AG09319 (cell line): ENCODE measurements around the gene LTBP2.

Source experiments
- DNase-seq: peaks from one replicate; pipeline ENCODE4 v3.0.0-alpha.2; 2010; ENCODE audit warnings: low read depth; ENCODE audit errors: extremely low read depth
- TF ChIP-seq, protein P1 (sequence below): IDR thresholded peaks from 2 replicates; pipeline ENCODE4 v1.5.1; 2011; ENCODE audit warnings: low read depth, mild to moderate bottlenecking, inconsistent platforms, low read length, moderate library complexity

LTBP2 gene

DNA sequence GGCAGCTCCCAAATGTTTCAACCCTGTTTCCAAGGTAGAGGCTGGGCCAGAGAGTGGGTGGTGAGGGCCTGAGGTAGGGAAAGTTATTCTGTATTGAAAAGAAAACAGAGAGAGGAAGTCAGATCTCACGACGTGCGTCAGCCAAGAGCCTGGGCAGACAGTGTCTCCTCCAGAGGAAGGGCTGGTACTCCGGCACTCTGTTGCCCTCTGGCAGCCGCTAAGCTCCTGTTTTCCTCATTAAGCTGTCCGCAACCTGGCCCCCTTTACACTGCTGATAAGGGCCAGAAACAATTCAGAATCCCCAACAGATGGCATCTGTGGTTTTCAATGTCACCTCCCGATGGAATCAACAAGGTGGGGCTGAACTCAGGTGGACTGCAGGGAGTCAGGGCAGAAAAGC, 26.0 kb upstream of the LTBP2 start:
- DNase-seq, result no peak
- TF ChIP-seq, protein P1, sequence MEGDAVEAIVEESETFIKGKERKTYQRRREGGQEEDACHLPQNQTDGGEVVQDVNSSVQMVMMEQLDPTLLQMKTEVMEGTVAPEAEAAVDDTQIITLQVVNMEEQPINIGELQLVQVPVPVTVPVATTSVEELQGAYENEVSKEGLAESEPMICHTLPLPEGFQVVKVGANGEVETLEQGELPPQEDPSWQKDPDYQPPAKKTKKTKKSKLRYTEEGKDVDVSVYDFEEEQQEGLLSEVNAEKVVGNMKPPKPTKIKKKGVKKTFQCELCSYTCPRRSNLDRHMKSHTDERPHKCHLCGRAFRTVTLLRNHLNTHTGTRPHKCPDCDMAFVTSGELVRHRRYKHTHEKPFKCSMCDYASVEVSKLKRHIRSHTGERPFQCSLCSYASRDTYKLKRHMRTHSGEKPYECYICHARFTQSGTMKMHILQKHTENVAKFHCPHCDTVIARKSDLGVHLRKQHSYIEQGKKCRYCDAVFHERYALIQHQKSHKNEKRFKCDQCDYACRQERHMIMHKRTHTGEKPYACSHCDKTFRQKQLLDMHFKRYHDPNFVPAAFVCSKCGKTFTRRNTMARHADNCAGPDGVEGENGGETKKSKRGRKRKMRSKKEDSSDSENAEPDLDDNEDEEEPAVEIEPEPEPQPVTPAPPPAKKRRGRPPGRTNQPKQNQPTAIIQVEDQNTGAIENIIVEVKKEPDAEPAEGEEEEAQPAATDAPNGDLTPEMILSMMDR, result no peak

DNA sequence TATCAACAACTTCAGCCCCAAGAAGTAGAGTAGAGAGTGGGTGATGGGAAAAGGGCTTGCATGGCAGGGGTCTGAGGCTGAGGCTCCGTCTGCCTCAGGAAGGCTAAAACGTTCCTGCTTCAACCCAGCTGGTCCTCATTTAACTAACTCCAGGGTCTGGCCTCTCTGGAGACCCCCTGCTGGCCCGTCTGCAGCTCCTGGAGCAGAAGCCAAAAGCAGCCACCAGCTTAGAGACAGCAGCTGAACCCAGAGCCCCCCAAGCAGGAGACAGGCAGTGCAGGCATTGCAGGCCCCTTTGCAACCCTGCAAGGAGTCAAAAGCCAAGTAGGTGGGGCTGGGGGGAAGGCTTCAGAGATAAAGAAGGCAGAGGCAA, 25.1 kb upstream of the LTBP2 start:
- TF ChIP-seq, protein P1, result no peak
- no peak for DNase-seq

DNA sequence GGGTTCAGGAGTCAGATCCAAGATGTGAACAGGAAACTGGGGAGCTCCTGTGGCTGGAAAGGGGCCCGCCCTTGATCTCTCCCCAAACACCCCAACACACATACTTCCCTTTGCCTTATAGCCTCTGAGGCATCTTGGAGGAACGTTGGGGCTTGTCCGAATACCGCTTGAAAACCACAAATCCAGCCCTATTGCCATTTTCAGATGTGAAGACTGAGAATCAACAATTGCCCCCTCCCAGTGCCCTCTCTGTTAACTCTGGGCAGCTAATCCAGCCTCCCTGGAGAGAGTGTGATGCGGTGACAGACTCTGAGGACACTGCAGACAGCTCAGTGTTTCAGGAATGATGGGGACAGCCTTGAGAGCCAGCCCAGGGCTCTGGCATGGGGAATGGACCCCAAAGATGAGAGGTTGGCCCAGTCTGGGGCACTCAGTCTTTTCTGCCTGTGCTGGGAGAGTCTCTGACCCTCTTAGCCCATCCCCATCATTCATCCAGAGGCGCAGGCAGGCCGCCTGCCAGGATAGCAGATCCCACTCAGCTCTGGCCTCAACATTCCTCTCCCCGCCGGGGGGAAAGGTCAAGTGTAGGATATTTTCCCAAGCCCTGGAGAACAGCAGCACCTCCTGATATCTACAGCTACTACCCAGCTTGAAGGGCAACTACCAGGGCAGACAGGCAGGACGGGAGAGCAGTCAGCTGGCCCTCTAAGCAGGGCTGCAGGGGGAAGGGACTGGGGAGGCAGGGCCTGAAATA, 24.6 kb upstream of the LTBP2 start:
- DNase-seq, result no peak
- TF ChIP-seq, protein P1, result no peak

DNA sequence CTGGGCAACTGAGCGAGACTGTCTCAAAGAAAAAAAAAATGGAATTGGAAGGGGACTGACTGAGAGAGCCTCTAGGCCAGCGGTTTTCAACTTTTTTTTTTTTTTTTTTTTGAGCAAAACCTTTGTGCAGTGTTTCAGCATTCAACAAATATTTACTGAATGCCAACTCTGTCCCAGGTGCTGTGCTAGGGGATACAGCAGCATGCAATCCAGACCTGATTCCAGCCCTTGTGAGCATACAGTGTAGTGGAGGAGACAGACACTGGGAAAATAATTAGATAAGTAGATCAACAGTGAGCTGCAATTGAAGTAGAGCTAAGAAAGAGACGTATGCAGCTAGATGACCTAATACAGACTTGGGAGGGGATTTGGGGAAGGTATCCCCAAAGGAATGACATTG, 23.8 kb upstream of the LTBP2 start:
- no peak for DNase-seq

DNA sequence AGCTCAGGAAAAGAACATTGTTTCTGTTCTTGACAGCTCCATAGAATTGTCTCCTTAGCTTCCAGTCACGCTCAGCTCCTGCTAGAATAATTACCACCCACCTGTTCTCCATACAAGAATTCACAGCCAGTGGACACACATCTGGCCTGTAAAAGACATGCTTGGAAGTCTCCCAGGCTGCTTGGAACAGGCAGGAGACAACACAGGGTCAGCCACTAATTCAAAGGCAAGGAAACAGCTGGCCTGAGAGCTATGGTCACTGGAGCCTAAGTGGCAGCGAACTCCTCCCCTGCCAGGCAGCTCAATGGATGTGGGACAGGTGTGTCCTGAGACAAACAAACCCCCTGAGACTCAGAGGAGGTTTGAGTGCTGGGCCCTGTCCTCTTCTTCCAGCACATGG, 22.9 kb upstream of the LTBP2 start:
- DNase-seq, result no peak

More for the DNA sequence above, 23.8 kb upstream of the LTBP2 start:
- TF ChIP-seq, protein P1, result no peak

DNA sequence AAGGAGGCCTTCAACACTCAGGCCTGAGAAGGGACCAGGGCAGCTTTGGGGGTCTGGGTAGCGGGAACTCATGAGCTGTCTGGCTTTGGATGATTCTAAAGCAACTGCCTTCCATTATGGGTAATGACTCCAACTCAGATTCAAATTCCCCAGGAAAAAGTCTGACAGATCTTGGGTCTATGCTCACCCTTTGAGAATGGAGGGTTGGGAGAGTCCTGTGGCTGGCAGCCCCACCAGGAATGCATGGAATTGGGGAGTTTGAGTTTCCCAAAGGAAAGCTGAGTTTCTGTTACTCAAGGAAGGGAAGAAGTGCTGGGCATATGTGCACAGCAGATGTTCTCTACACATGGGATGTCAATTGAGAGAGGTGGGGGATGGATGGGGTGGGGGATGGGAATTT, 22.4 kb upstream of the LTBP2 start:
- TF ChIP-seq, protein P1, result no peak
- no peak for DNase-seq

More for the DNA sequence above, 22.9 kb upstream of the LTBP2 start:
- TF ChIP-seq, protein P1, result no peak

DNA sequence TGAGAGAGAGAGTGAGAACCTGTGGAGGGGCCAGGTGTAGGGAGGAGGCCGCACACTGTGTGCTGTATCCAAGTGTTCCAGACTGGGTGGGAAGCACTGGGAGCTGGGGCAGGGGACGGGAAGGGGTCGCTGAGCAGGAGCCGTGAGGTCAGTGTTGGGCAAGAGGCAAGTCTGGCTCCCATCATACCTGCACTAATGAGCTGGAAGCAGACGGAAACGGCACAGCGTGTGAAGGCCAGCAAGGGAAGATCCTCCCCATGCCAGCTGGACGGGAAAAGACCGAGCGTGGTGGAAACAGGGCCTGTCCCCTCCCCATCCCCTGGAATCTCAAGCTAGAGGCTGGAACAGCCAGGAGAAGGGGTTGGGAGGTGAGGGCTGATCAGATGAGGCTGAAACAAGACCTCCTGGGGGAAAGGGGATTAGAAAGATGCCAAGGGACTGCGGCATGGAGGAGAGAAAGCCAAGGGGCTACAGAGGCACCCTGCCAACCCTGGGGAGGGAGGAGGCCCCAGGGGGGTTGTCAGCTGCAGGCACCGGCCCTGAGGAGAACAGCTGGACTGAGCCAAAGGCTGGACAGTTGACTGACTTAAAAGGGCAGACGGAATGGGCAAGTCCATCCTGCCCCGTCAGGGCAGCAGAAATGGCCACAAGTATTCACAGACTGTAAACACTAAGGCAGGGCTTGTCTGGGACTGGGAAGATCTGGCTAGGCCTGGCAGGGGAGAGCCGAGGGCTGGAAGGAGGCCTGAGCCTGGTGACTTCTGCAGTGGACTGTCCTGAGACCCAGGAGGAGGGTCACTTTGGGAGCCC, 19.0 kb upstream of the LTBP2 start:
- TF ChIP-seq, protein P1, result no peak
- no peak for DNase-seq
